Measurements from ENCODE around the gene NEURL1B.

GRCh38 chr5:172638209-172638768 lies 2.8 kb upstream of the NEURL1B start:
- TF ChIP-seq CTCF (IDR thresholded peaks at IDR 0.05 in 8 of 11, conservative IDR thresholded peaks at IDR 0.05 in 3 of 11) = no peak
- no peak for TF ChIP-seq POLR2A (IDR thresholded peaks at IDR 0.05)

Data from spleen (tissue), 7 donors.